ENCODE results near the gene PEG3. TPM values are rescaled to one million over a fixed set of nuclear protein-coding genes. Genes with fewer than 3 reads are reported as not detected.

The PEG3 gene
- total and polyA plus RNA-seq, 10 of the 15 experiments (the other 5 are each of a cell fraction or from before 2014, with no cell fraction given) = 0.03 to 0.33 TPM; not detected in 8

- intact Hi-C loops (cut with micrococcal nuclease; ENCODE audit: unreplicated experiment) = no loop called here
- Histone ChIP-seq H2AFZ (ENCODE audit: control insufficient read depth, low read depth, low read length) (no peak overlapping the region), H3K9me3 (replicated peaks; ENCODE audit: control insufficient read depth, insufficient read depth, low read length) (peaks cover 6% of the 10 kb centered on the region; the same call in 1 of the 3 replicates), H3K4me3 (no peak overlapping the region), H3K27me3 (replicated peaks in 1 of 2; ENCODE audit: control insufficient read depth in 2 of 2, insufficient read depth in 2 of 2, low read length in 1 of 2) (no peaks in the 10 kb centered on the region), H3K4me2 (ENCODE audit: control insufficient read depth, insufficient read depth) (no peak overlapping the region), H4K20me1 (ENCODE audit: control insufficient read depth, insufficient read depth) (no peaks in the 10 kb centered on the region), H3K79me2 (ENCODE audit: control insufficient read depth, insufficient read depth, low read length) (no peaks in the 10 kb centered on the region), H3K27ac (ENCODE audit: control insufficient read depth, insufficient read depth) (no peak overlapping the region), H3K9ac (ENCODE audit: control insufficient read depth, insufficient read depth, low read length) (no peak overlapping the region), H3K36me3 (ENCODE audit: control insufficient read depth in 2 of 2, insufficient read depth in 2 of 2, low read length in 1 of 2) (no peaks in the 10 kb centered on the region), H3K4me1 (ENCODE audit: control insufficient read depth, insufficient read depth, low read length) (no peaks in the 10 kb centered on the region)
- ChIA-PET CTCF (no interaction called here), POLR2A (no interaction called here), SMC1A (ENCODE audit: uncharacterized antibody, unreplicated experiment) (no interaction called here), RAD21 (ENCODE audit: unreplicated experiment) (no interaction called here)
- WGBS (ENCODE audit: insufficient coverage, insufficient replicate concordance, low lambda C conversion rate, missing lambda C conversion rate) = 49% methylated on average over 25 of the region's 25 CpGs
- no TSS peak for BruUV-seq (replicated peaks)
- DNase-seq (ENCODE audit: low read depth, low spot score) = no peak
- no peak for TF ChIP-seq TCF7 (IDR thresholded peaks at IDR 0.05; ENCODE audit: borderline replicate concordance)
- TF ChIP-seq SMARCA5 (IDR thresholded peaks at IDR 0.05) = no peak
- no peak for TF ChIP-seq CBFB (IDR thresholded peaks at IDR 0.05; ENCODE audit: low read depth)
- TF ChIP-seq NFYA (IDR thresholded peaks at IDR 0.05; ENCODE audit: borderline replicate concordance, low read depth, low read length) = no peak
- in situ Hi-C loops (cut with MboI) = no loop called here
- no peak for FAIRE-seq
- ATAC-seq = no peak
Observed at GRCh38 chr19:56837492-56838023, 3.0 kb downstream of the PEG3 start.

DNA sequence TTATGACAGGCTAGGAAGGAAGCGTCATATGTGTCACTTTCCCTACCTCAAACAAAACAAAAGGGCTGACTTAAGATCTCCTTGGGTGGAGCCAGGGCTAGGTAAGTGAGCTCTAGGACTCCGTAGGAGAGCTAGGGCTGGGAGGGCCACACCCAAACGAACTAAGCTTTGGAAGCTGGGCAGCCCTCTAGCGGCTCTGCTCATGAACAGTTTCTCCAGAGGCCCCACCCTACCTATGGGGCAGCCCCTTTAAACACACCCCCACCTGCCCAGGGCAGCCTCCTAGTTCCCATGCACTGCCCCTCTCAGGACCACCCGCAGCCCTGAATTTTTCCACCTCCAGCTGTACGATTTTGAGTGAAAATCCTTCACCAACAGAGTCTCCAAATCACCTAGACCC, 3.5 kb downstream of the PEG3 start:
- Histone ChIP-seq H3K4me1 (ENCODE audit: control insufficient read depth, insufficient read depth, low read length) (no peaks in the 10 kb centered on the region), H3K9me3 (replicated peaks; ENCODE audit: control insufficient read depth, insufficient read depth, low read length) (peaks cover 6% of the 10 kb centered on the region; the same call in 1 of the 3 replicates), H3K27me3 (replicated peaks in 1 of 2; ENCODE audit: control insufficient read depth in 2 of 2, insufficient read depth in 2 of 2, low read length in 1 of 2) (no peaks in the 10 kb centered on the region), H3K36me3 (ENCODE audit: control insufficient read depth in 2 of 2, insufficient read depth in 2 of 2, low read length in 1 of 2) (no peaks in the 10 kb centered on the region), H3K4me2 (ENCODE audit: control insufficient read depth, insufficient read depth) (no peak overlapping the region), H3K27ac (ENCODE audit: control insufficient read depth, insufficient read depth) (no peak overlapping the region), H4K20me1 (ENCODE audit: control insufficient read depth, insufficient read depth) (no peaks in the 10 kb centered on the region), H2AFZ (ENCODE audit: control insufficient read depth, low read depth, low read length) (no peak overlapping the region), H3K4me3 (no peak overlapping the region), H3K79me2 (ENCODE audit: control insufficient read depth, insufficient read depth, low read length) (no peaks in the 10 kb centered on the region), H3K9ac (ENCODE audit: control insufficient read depth, insufficient read depth, low read length) (no peak overlapping the region)
- POLR2A ChIA-PET = no interaction called here
- in situ Hi-C loops (cut with MboI) = no loop called here
- no peak for FAIRE-seq
- RAD21 ChIA-PET (ENCODE audit: unreplicated experiment) = no interaction called here
- no peak for DNase-seq (ENCODE audit: low read depth, low spot score)
- SMC1A ChIA-PET (ENCODE audit: uncharacterized antibody, unreplicated experiment) = no interaction called here
- 28% methylated on average over 6 of the region's 6 CpGs for WGBS (ENCODE audit: insufficient coverage, insufficient replicate concordance, low lambda C conversion rate, missing lambda C conversion rate)
- no peak for ATAC-seq
- no TSS peak for BruUV-seq (replicated peaks)
- CTCF ChIA-PET = no interaction called here
- intact Hi-C loops (cut with micrococcal nuclease; ENCODE audit: unreplicated experiment) = no loop called here
- TF ChIP-seq MEF2B (IDR thresholded peaks at IDR 0.05; ENCODE audit: partially characterized antibody, poor library complexity, severe bottlenecking) = no peak
- TF ChIP-seq, protein P1, sequence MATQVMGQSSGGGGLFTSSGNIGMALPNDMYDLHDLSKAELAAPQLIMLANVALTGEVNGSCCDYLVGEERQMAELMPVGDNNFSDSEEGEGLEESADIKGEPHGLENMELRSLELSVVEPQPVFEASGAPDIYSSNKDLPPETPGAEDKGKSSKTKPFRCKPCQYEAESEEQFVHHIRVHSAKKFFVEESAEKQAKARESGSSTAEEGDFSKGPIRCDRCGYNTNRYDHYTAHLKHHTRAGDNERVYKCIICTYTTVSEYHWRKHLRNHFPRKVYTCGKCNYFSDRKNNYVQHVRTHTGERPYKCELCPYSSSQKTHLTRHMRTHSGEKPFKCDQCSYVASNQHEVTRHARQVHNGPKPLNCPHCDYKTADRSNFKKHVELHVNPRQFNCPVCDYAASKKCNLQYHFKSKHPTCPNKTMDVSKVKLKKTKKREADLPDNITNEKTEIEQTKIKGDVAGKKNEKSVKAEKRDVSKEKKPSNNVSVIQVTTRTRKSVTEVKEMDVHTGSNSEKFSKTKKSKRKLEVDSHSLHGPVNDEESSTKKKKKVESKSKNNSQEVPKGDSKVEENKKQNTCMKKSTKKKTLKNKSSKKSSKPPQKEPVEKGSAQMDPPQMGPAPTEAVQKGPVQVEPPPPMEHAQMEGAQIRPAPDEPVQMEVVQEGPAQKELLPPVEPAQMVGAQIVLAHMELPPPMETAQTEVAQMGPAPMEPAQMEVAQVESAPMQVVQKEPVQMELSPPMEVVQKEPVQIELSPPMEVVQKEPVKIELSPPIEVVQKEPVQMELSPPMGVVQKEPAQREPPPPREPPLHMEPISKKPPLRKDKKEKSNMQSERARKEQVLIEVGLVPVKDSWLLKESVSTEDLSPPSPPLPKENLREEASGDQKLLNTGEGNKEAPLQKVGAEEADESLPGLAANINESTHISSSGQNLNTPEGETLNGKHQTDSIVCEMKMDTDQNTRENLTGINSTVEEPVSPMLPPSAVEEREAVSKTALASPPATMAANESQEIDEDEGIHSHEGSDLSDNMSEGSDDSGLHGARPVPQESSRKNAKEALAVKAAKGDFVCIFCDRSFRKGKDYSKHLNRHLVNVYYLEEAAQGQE (IDR thresholded peaks at IDR 0.05; ENCODE audit: low read depth, low read length) = no peak
- no peak for TF ChIP-seq PKNOX1 (IDR thresholded peaks at IDR 0.05)
- TF ChIP-seq NFYB (IDR thresholded peaks at IDR 0.05; ENCODE audit: insufficient read depth, low read depth, low read length) = no peak
- no peak for TF ChIP-seq IRF4 (IDR thresholded peaks at IDR 0.05; ENCODE audit: low read depth, low read length)
- TF ChIP-seq, protein P2, sequence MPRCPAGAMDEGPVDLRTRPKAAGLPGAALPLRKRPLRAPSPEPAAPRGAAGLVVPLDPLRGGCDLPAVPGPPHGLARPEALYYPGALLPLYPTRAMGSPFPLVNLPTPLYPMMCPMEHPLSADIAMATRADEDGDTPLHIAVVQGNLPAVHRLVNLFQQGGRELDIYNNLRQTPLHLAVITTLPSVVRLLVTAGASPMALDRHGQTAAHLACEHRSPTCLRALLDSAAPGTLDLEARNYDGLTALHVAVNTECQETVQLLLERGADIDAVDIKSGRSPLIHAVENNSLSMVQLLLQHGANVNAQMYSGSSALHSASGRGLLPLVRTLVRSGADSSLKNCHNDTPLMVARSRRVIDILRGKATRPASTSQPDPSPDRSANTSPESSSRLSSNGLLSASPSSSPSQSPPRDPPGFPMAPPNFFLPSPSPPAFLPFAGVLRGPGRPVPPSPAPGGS (IDR thresholded peaks at IDR 0.05; ENCODE audit: borderline replicate concordance, insufficient read depth, low read depth, low read length, poor library complexity, severe bottlenecking) = no peak
- TF ChIP-seq EGR1 (IDR thresholded peaks at IDR 0.05; ENCODE audit: borderline replicate concordance in 1 of 2, low read depth in 2 of 2, low read length in 2 of 2) = no peak
